Right lobe of liver (tissue), 6 donors: ENCODE data around the gene ITGAD. TPM values are rescaled to one million over a fixed set of nuclear protein-coding genes. Genes with fewer than 3 reads are reported as not detected.

Source experiments
- ATAC-seq, 4 donors: fragments of 200-7000 bp; cut with Tn5 transposase; one replicate each; pipeline ENCODE4 v1.9.1; 2020; ENCODE audit warnings: mild to moderate bottlenecking in 4 of 4, moderate library complexity in 4 of 4
- DNase-seq, 3 donors: peaks; one replicate each; pipeline ENCODE4 v3.0.0-alpha.2; 2020
- H3K27ac ChIP-seq, 3 donors: fragments of 200-600 bp; one replicate each; pipeline ENCODE4 v1.8.0; 2022
- H3K27me3 ChIP-seq, 2 donors: fragments of 200-600 bp; one replicate each; pipeline ENCODE4 v1.8.0; 2022
- H3K36me3 ChIP-seq, 4 donors: fragments of 200-600 bp; sonication (generic) in 1 of 4; one replicate each; pipeline versions ENCODE4 v1.5.1 to v1.8.0; 2017 to 2022; ENCODE audit warnings: control low read depth in 1 of 4
- H3K4me1 ChIP-seq, 4 donors: fragments of 200-600 bp; sonication (generic) in 1 of 4; one replicate each; pipeline versions ENCODE4 v1.5.1 to v1.8.0; 2017 to 2022; ENCODE audit warnings: control low read depth in 1 of 4
- H3K4me3 ChIP-seq, 3 donors: fragments of 200-600 bp; one replicate each; pipeline ENCODE4 v1.8.0; 2022
- H3K9me3 ChIP-seq, 4 donors: fragments of 200-600 bp; sonication (generic) in 1 of 4; one replicate each; pipeline versions ENCODE4 v1.5.1 to v1.8.0; 2017 to 2022; ENCODE audit warnings: control low read depth in 1 of 4
- POLR2A ChIP-seq: fragments of 450-650 bp; IDR thresholded peaks from one replicate; pipeline ENCODE4 v1.6.1; 2017; ENCODE audit warnings: antibody characterized with exemption, mild to moderate bottlenecking
- WGBS: methylation state at CpG from one replicate; pipeline ENCODE4 v1.1.6; 2018; ENCODE audit warnings: low coverage, low lambda C conversion rate; ENCODE audit not compliant: insufficient coverage; ENCODE audit errors: missing lambda C conversion rate; 5-methylcytosine and 5-hydroxymethylcytosine counted together
- intact Hi-C, 2 donors: fragments of 100-400 bp; cut with DNase I; formaldehyde crosslinking; loops; one replicate each; pipeline versions ENCODE4 v1.11.2 to v1.14.1; 2022
- total RNA-seq, 6 experiments: library from RNA; depleted of rRNA in 2 of 6; stranded (reverse); fragments of >200 nt in 2 of 6; fragmentation: NEBNext Ultra II Directional in 3 of 6; extraction: Animal tissue kit (Norgen Biotek cat#: 25700) in 3 of 6; gene quantifications; one replicate each; pipeline versions ENCODE4 v1.1.0 to v1.2.4, GENCODE V29; 2016 to 2023
- TF ChIP-seq, protein P1 (sequence below), 4 donors: fragments of 200-600 bp in 3 of 4; fragments of 450-650 bp in 1 of 4; IDR thresholded peaks; one replicate each; pipeline versions ENCODE4 v1.5.1 to v1.8.0; 2016 to 2022; ENCODE audit warnings: antibody characterized with exemption in 4 of 4, mild to moderate bottlenecking in 2 of 4
- donor health status: DM: no; HTN: yes; CAD: no.
- donor health status: DM: no; HTN: no; CAD: no.
- donor health status: DM: no; HTN: no; CAD: no.
- donor health status: DM: no; HTN: yes; CAD: no.
- donor health status: DM: no; HTN: yes; CAD: no.

ITGAD gene
- total RNA-seq, 6 experiments from 2014 or later: 0.13 to 2.0 (median 0.69) TPM; not detected in 2

DNA sequence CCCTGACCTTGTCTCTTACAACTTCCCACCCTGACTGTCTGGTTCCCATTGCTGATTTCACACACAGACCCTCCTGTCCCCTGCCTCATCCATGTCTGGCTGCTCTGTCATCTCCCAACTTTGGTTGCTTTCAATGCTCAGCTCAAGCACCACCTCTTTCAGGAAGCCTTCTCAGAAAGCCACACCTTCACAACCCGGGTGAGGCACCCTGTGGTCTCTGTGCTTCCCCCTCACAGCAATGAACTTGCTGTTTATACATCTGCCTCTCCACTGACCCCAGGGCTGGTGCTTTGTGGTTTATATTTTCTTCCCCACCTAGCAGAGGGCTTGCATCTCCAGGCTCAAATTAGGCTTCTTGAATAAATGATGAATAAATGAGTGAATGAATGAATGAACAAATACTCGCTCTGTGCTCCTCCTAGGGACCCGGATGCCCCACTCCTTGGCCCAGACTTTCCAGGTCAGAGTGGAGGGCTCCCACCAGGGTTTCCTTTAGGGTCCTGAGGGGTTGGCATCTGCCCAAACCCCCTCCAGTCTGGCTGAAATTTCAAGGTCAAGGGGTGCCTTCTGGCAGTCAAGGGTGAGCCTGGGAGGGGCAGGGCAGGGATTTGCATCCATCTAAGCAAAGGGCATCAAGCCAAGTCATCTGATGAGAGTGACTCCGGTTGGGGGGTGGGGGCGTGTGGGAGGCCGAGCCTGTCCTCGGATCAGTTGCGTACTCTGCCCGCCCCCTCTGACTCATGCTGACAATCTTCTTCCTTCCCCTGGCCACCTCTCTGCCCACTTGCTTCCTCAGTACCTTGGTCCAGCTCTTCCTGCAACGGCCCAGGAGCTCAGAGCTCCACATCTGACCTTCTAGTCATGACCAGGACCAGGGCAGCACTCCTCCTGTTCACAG lies 38.5 kb upstream of the ITGAD start, which contains the start of gene ITGAX:
Gene ITGAX (plus strand): TSS at position 783 of the 898 bp plus-strand sequence. CDS start 79 bp downstream, at position 862.
- Histone ChIP-seq H3K4me1 (no peaks in the 10 kb centered on the region), H3K4me3 (no peak within 1 kb of the TSS), H3K27ac (peak within 1 kb of the TSS; percentile 31 to 63 (median 47)), H3K36me3 (no peaks in the 10 kb centered on the region), H3K9me3 (no peaks in the 10 kb centered on the region), H3K27me3 (no peaks in the 10 kb centered on the region)
- DNase-seq (peak; percentile 66 to 76 (median 71)), ATAC-seq (peak; percentile 50 to 63 (median 58))
- TF ChIP-seq, protein P1, sequence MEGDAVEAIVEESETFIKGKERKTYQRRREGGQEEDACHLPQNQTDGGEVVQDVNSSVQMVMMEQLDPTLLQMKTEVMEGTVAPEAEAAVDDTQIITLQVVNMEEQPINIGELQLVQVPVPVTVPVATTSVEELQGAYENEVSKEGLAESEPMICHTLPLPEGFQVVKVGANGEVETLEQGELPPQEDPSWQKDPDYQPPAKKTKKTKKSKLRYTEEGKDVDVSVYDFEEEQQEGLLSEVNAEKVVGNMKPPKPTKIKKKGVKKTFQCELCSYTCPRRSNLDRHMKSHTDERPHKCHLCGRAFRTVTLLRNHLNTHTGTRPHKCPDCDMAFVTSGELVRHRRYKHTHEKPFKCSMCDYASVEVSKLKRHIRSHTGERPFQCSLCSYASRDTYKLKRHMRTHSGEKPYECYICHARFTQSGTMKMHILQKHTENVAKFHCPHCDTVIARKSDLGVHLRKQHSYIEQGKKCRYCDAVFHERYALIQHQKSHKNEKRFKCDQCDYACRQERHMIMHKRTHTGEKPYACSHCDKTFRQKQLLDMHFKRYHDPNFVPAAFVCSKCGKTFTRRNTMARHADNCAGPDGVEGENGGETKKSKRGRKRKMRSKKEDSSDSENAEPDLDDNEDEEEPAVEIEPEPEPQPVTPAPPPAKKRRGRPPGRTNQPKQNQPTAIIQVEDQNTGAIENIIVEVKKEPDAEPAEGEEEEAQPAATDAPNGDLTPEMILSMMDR (IDR thresholded peaks at IDR 0.05): no peak
- TF ChIP-seq POLR2A: peak; percentile 58
- 48% methylated on average over 3 of the region's 10 CpGs for WGBS
- intact Hi-C loops: loop anchor here in 1 of 2 donors (10.0 kb wide), 1 partner anchor 130 kb away; no protein-coding TSS in a partner anchor

DNA sequence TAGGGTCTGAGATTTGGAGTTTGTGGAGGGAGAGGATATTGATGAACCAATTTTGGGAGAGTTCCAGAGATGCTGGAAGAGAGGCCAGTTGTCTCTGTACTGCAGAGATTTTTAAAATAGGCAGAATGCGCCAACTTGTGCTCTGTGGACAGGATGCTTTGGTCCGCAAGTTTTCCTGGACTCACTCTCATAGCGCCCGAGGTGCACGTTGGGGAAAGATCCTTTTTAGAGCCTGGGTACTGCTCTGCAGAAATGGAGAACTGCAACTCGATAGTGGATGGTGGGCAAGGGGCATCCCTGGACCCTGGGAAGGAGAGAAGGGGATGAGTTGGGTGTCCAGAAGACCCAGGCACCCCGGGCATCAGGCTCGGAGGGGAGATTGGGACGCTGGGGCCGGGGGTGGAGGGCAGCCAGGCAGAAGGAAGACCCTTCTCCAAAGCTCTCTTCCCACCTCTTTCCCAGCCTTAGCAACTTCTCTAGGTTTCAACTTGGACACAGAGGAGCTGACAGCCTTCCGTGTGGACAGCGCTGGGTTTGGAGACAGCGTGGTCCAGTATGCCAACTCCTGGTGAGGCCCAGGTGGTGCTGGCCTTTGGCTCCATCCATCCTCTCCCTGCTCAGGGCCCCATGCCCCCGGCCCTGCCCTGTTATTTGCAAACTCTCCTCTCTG lies 37.6 kb upstream of the ITGAD start:
- ATAC-seq: no peak
- H3K27ac ChIP-seq: peak overlapping the region in 2 of 3 donors; percentile 31 to 33
- TF ChIP-seq, protein P1 (IDR thresholded peaks at IDR 0.05): no peak
- no peak for TF ChIP-seq POLR2A
- H3K4me1 ChIP-seq: no peaks in the 10 kb centered on the region
- intact Hi-C loops: loop anchor here in 1 of 2 donors (10.0 kb wide), 1 partner anchor 131 kb away; no protein-coding TSS in a partner anchor
- H3K9me3 ChIP-seq: no peaks in the 10 kb centered on the region
- DNase-seq: no peak
- WGBS: 34% methylated on average over 3 of the region's 14 CpGs
- H3K27me3 ChIP-seq: no peaks in the 10 kb centered on the region
- H3K36me3 ChIP-seq: no peaks in the 10 kb centered on the region
- H3K4me3 ChIP-seq: no peak overlapping the region

DNA sequence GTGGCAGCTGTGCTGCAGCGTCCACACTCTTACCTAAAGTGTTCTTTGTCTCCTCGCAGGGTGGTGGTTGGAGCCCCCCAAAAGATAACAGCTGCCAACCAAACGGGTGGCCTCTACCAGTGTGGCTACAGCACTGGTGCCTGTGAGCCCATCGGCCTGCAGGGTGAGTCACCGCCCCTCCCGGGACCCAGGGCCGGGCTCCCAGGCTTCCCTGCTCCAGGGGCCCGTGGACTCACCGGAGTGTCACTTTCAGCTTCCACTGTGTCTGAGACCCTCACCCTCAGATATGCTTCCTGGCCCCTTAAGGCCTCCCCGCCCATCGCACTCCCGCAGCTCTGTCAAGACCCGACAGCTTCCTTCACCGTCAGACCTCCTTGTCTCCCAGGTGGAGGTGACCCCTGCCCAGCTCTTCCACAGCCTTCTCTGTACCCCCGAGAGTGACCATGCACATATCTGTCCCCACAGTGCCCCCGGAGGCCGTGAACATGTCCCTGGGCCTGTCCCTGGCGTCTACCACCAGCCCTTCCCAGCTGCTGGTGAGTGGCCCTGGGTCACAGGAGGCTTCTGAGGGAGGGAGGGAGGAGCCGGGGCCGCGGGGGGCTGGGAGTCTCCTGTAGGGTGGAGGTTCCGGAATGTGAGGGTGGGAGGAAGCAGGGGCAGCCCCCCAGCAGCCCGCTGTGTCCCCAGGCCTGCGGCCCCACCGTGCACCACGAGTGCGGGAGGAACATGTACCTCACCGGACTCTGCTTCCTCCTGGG lies 36.4 kb upstream of the ITGAD start:
- Histone ChIP-seq H3K27ac (no peak overlapping the region), H3K9me3 (no peaks in the 10 kb centered on the region), H3K36me3 (no peaks in the 10 kb centered on the region), H3K4me1 (no peaks in the 10 kb centered on the region), H3K4me3 (no peak overlapping the region), H3K27me3 (no peaks in the 10 kb centered on the region)
- WGBS: 21% methylated on average over 10 of the region's 28 CpGs
- TF ChIP-seq, protein P1 (IDR thresholded peaks at IDR 0.05): no peak
- no peak for TF ChIP-seq POLR2A
- intact Hi-C loops: loop anchor here in 1 of 2 donors (10.0 kb wide), 1 partner anchor 132 kb away; no protein-coding TSS in a partner anchor
- peak in 3 of 4 donors; percentile 6 to 11 (median 8) for ATAC-seq
- DNase-seq: no peak
